ENCODE data around the gene CCL5. TPM values are rescaled to one million over a fixed set of nuclear protein-coding genes. Genes with fewer than 3 reads are reported as not detected.
A peak's percentile ranks its signal among the peaks of the same experiment; 100 is the strongest.

The CCL5 gene
- 0.20 and 0.65 TPM in 2 replicates for total RNA-seq

- DNase-seq (ENCODE audit: low read depth in 2 of 2) = peak; percentile 76 to 95
These were observed at the start of gene CCL5 for GRCh38 chr17:35879773-35880654. Gene CCL5 (minus strand): TSS chr17:35880360.

GRCh38 chr17:35927714-35928113 lies 47.6 kb upstream of the CCL5 start:
- DNase-seq (ENCODE audit: low read depth in 2 of 2) = no peak

GRCh38 chr17:35923609-35924114 lies 43.5 kb upstream of the CCL5 start:
- DNase-seq (ENCODE audit: low read depth in 2 of 2) = no peak

- no peak for DNase-seq (ENCODE audit: low read depth in 2 of 2)
These were observed 40.1 kb upstream of the CCL5 start for GRCh38 chr17:35920229-35920628.

- DNase-seq (ENCODE audit: low read depth in 2 of 2) = peak; percentile 44 to 82
These were observed 38.5 kb upstream of the CCL5 start for GRCh38 chr17:35918665-35919064.

GRCh38 chr17:35917519-35918213 lies 37.5 kb upstream of the CCL5 start:
- DNase-seq (ENCODE audit: low read depth in 2 of 2) = no peak

- DNase-seq (ENCODE audit: low read depth in 2 of 2) = no peak
These were observed 35.2 kb upstream of the CCL5 start for GRCh38 chr17:35915153-35915964.

GRCh38 chr17:35914354-35914753 lies 34.2 kb upstream of the CCL5 start:
- DNase-seq (ENCODE audit: low read depth in 2 of 2) = no peak

GRCh38 chr17:35913609-35914008 lies 33.4 kb upstream of the CCL5 start:
- DNase-seq (ENCODE audit: low read depth in 2 of 2) = no peak

GRCh38 chr17:35912942-35913341 lies 32.8 kb upstream of the CCL5 start:
- DNase-seq (ENCODE audit: low read depth in 2 of 2) = no peak

GRCh38 chr17:35912339-35912912 lies 32.3 kb upstream of the CCL5 start:
- no peak for DNase-seq (ENCODE audit: low read depth in 2 of 2)

GRCh38 chr17:35909408-35909807 lies 29.2 kb upstream of the CCL5 start:
- no peak for DNase-seq (ENCODE audit: low read depth in 2 of 2)

GRCh38 chr17:35907691-35908090 lies 27.5 kb upstream of the CCL5 start:
- DNase-seq (ENCODE audit: low read depth in 2 of 2) = no peak

- no peak for DNase-seq (ENCODE audit: low read depth in 2 of 2)
These were observed 26.9 kb upstream of the CCL5 start for GRCh38 chr17:35906926-35907637.

- no peak for DNase-seq (ENCODE audit: low read depth in 2 of 2)
These were observed 26.2 kb upstream of the CCL5 start for GRCh38 chr17:35906191-35906925.

- no peak for DNase-seq (ENCODE audit: low read depth in 2 of 2)
These were observed 23.3 kb upstream of the CCL5 start for GRCh38 chr17:35903451-35903850.

- DNase-seq (ENCODE audit: low read depth in 2 of 2) = no peak
These were observed 21.5 kb upstream of the CCL5 start for GRCh38 chr17:35901631-35902175.

- DNase-seq (ENCODE audit: low read depth in 2 of 2) = no peak
These were observed 20.7 kb upstream of the CCL5 start for GRCh38 chr17:35900708-35901480.

GRCh38 chr17:35900280-35900679 lies 20.1 kb upstream of the CCL5 start:
- no peak for DNase-seq (ENCODE audit: low read depth in 2 of 2)

All from lung microvascular endothelial cell (primary cell).